ENCODE data around the gene SYTL2. TPM values are rescaled to one million over a fixed set of nuclear protein-coding genes. Genes with fewer than 3 reads are reported as not detected.
"Not testable (repeated sequence)": the region's sequence is repeated elsewhere in the genome, so short reads cannot be mapped to it uniquely, and the experiment has no call there.

SYTL2 gene, protein sequence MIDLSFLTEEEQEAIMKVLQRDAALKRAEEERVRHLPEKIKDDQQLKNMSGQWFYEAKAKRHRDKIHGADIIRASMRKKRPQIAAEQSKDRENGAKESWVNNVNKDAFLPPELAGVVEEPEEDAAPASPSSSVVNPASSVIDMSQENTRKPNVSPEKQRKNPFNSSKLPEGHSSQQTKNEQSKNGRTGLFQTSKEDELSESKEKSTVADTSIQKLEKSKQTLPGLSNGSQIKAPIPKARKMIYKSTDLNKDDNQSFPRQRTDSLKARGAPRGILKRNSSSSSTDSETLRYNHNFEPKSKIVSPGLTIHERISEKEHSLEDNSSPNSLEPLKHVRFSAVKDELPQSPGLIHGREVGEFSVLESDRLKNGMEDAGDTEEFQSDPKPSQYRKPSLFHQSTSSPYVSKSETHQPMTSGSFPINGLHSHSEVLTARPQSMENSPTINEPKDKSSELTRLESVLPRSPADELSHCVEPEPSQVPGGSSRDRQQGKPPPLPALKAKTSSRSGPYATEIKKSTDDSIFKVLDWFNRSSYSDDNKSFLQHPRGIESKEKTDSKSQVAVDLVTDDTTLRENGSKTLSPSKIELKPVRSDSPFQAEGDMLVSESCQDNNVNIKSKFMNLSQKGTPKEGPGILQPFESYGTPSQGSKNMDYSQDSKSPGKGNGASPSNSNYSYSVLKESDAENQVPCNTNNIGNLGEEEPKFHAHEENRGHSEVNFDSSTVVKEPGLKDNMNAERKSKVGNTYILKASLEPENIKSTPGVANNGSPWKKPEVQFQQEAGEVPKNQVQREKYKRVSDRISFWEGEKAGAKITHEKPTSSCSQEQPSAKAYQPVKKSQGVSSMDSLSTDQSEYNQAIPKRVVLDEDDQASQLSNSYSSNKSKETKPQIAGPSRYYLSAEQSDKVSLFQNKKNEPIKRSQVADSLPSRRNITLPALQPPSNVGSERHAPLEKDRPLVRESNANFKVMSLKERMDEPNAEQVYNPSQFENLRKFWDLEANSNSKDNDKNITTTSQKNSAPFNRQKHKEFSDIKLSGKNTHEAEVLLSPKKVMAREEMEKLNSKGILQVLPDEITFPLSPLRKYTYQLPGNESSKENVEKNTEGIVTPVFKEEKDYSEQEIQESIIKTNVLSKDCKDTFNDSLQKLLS (N-terminal part only)
- 73.6 TPM for polyA plus RNA-seq (2013, experiment 1 of 2; ENCODE audit: insufficient read length)
- 83.4 TPM for polyA plus RNA-seq (2013, experiment 2 of 2; ENCODE audit: insufficient read length)

DNA sequence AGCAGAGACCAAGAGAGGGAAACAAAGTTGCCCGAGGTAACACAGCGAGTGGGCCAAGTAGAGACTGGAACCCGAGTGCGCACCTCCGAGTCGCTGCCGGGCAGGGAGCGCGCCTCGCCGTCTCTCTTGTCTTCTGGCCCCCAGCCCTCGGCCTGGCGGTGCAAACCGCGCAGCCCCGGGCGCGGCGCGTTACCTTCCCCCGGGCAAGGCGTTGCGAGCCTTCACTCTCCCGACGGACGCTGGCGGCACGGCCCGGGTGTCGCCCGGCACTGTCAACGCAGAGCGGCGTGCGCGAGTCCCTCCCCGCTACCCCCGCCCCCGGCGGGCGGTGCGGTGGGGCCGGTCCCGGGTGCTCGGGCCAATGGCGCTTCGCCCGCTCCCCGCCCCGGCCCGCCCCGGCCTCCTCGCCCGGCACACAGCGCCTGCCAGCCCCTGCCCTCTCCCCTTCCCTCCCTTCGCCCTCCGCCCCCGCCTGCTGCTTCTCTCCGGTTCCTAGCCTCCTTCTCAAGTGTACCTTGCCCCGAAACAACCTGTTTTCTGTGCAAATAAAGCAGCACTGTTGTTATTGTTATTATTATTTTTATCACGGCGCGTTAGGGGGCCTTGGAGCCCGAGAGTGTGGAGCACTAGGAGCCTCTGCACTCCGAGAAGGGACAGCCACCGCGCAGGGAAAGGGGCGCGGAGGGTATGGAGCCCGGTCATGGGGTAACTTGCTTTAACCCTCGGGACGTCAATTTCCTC is at the start of gene SYTL2:
Gene SYTL2, minus strand, starts transcription at position 271 of the 741 bp plus-strand sequence. CDS start 53,416 bp downstream, outside the sequence.
- DNase-seq = peak; percentile 73

DNA sequence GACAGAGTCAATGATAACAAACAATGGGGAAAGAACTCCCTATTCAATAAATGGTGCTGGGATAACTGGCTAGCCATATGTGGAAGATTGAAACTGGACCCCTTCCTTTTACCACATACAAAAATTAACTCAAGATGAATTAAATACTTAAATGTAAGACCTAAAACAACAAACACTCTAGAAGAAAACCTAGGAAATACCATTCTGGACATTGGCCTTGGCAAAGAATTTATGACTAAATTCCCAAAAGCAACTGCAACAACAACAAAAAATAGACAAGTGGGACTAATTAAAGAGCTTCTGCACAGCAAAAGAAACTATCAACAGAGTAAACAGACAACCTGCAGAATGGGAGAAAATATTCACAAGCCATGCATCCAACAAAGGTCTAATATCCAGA is 48.6 kb upstream of the SYTL2 start:
- DNase-seq = not testable (repeated sequence)

DNA sequence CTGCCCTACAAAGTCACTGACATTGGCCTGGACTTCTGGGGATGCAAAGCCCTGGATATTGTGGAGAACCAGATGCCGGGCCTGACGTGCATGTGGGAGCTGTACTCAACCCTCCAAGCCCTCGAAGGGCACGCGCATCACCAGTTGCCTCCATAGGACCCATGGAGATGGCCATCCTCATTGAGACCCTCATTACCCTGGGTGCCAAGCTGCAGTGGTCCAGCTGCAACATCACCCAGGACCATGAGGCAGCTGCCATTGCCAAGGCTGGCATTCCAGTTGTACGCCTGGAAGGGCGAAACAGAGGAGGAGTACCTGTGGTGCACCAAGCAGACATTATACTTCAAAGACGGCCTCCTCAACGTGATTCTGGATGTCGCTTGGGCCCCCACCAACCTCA is 46.2 kb upstream of the SYTL2 start:
- DNase-seq = no peak

DNA sequence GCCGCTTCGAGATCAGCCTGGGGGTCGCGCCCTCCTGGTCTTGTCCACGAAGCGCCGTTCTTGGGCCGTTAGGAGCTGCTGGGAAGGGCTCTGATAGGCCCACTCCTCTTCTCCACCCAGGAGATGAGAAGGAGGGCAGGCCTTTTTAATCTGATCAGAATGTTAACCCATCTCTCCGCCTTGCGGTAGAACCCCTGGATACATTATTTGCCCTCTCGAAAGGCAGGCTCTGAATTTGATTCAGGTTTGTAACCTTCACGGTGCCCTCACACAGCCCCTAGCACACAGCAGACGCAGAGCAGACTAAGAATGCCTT is 44.4 kb upstream of the SYTL2 start, which contains the start of gene CCDC83:
Gene CCDC83, plus strand, starts transcription at position 43 of the 316 bp plus-strand sequence. CDS start 9,741 bp downstream, outside the sequence.
- DNase-seq = peak; percentile 12

DNA sequence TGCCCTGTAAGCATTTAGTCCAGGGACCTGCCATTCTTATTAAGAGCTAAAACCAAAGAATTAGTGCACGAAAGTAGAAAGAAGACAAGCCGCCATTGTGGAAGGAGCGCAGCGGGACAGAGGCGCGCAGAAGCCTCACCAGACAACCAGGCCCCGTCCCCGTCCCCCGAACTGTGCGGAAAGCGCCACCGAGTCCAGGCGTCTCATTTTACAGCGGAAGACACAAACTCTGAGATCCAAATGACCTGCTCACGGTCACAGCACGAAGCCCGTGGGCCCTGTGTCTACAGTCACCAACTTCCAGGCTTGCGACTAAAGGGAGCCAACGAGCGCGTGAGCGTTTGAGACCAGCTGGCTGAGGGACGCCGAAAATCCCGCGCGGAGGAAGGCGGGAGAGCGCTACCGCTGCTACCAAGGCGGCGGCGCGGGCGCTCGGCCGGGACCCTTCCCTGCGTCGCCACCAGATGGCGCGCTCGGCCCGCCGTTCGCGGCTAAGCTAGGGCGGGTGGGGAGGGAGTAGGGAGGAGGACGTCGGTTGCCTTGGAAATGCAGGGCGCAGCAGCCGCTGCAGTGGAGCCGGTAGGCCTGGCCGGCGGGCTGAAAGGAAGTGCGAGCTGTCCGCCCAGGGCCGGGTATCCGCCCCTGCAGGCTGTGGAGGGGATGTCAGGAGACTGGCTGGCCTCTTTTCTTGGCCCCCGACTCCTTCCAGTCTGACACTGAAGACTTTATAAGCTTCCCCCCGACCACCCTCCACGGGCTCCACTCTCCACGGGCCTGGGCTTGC is 43.8 kb upstream of the SYTL2 start:
- peak; percentile 94 for DNase-seq

DNA sequence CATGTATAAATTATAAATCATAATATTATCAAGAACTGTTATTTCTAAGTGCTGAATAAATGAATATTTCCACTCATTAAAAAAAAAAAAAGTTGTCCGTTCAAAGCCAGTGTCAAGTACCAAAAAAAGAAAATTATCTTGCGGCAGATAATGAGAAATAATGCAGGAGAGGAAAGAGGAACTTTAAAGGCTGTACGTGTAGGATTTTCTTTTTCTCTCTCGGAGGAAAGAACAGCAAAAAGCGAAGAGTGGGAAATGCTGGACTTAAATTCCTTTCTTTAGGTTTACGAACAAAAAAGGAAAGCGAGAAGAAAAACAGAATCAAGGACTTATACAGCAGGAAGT is 43.2 kb upstream of the SYTL2 start:
- no peak for DNase-seq

DNA sequence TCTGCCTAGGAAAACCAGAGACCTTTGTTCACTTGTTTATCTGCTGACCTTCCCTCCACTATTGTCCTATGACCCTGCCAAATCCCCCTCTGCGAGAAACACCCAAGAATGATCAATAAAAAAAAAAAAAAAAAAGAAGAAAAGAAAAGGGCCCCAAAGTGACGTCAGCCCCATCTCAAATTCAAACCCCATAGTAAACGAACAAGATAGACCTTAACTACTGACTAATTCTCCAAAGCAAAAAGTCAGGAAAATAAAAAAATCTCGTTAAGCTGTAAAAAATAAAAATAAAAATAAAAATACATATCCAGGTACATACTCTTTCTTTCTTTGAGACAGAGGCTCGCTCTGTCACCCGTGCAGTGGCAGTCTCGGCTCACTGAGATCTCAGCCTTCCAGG is 42.6 kb upstream of the SYTL2 start:
- not testable (repeated sequence) for DNase-seq

DNA sequence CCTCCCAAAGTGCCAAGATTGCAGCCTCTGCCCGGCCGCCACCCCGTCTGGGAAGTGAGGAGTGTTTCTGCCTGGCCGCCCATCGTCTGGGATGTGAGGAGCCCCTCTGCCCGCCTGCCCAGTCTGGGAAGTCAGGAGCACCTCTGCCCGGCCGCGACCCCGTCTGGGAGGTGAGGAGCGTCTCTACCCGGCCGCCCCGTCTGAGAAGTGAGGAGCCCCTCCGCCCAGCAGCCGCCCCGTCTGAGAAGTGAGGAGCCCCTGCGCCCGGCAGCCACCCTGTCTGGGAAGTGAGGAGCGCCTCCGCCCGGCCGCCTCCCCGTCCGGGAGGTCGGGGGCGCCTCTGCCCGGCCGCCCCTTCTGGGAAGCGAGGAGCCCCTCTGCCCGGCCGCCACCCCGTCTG is 41.8 kb upstream of the SYTL2 start:
- not testable (repeated sequence) for DNase-seq

DNA sequence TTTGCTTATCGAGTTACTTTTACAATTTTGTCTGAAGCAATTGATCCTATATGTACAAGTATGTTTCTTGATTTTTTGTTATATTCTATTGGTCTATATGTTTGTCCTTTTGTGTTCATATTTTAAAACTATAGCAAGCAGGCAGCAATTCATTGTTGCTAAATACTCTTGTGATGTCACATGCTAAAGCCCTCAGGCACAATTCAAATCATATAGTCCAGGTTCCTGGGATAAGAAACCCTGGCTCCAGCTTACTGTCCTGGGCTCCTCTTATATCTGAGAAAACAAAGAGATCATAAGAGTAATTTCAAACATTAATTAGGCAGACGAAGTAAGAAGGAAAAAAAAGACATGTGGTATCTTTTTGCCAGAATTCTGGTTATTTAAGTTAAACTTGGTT is 37.6 kb upstream of the SYTL2 start:
- DNase-seq = no peak

DNA sequence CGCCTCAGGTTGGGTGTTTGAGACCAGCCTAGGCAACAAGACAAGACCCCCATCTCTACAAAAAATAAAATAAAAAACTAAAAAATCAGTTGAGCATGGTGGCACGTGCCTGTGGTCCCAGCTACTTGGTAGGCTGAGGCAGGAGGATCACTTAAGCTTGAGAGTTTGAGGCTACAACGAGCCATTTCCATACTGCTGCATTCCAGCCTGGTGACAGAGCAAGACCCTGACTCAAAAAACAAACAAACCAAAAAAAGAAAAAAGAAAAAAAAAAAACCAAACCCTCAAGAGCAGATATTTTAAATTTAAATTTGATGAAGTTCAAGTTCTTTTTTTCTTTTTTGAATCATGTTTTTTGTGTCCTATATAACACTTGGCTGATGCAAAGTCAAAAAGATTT is 37.1 kb upstream of the SYTL2 start:
- DNase-seq = peak; percentile 46

DNA sequence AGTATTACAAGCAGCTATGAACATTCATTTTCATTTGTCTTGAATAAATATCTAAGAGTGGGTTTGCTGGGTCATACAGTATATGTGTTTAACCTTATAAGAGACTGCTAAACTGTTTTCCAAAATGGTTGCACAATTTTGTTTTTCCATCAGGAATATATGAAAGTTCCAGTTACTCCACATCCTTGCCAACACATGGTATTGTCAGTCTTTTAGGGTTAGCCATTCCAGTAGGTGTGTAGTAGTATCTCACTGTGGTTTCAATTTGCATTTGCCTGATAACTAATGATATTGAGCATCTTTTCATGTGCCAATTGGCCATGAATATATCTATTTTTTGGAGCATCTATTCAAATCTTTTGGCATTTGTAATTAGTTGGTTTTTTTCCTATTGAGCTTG is 36.5 kb upstream of the SYTL2 start:
- DNase-seq = no peak

DNA sequence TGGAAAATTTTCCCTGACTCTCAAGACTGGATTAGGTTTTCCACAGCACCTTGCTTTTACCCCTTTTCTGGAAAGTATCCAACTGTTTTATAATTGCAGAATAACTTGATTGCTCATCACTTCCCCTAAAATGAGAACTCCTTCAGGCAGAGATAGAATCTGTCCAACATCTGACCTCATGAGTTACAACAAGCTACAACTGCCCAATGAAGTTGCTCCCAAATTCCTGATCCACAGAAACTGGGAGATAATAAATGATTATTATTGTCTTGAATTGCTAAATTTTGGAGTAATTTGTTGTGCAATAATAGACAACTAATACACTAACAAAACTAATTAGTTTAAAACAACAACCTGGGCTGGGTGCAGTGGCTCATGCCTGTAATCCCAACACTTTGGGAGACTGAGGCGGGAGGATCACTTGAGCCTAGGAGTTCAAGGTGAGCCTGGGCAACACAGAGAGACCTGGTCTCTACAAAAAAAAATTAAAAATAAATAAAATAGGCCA is 34.2 kb upstream of the SYTL2 start:
- no peak for DNase-seq

DNA sequence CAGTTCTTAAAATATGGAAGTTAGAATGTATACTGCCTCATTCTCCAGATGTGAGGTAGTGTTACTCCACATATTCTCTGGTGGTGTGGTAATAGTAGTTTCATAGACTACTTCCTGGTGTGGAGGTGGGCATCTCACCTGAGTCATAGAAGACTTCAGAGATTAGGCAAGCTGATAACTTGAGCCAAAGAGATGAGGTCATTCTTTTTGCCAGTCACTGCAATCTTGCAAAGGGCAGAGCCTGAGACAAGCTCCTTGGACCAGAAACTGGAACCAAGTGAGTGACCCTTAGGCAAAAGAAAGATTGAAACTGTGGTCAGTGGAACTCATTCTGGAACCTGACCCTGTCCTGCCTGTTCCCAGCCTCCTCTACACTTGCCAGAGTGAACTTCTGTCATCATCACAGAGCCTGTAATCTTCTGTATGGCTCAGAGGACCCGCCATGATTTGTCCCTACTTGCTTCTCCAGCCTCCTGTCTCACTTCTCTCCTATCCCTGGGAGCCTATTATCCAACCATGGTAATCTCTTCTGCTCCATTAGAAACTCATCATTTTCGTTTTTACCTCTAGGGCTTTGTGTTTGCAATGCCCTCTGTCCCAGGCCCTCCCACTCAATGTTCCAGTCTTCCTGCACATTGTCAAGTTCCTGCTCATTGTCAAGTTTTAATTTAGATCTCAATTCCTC is 33.6 kb upstream of the SYTL2 start:
- no peak for DNase-seq

DNA sequence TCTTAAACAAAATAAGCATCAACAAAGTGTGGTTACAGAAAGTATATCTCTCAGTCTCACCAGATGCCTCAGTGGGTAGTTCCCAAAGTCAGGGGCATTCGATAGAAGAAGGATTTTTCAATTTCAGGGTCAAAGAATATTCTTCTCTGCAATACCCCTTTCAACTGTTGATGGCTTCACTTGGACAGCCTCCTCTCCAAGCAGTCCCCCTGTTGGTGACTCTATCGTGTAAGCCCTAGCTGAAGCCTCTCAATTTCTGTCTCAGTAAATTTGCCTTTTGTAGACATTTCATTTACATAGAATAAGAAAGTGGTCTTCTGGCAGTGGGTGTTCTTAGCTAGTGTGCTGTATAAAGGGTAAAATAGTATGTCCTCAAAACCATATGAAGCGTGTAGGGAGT is 33.0 kb upstream of the SYTL2 start:
- DNase-seq = no peak

DNA sequence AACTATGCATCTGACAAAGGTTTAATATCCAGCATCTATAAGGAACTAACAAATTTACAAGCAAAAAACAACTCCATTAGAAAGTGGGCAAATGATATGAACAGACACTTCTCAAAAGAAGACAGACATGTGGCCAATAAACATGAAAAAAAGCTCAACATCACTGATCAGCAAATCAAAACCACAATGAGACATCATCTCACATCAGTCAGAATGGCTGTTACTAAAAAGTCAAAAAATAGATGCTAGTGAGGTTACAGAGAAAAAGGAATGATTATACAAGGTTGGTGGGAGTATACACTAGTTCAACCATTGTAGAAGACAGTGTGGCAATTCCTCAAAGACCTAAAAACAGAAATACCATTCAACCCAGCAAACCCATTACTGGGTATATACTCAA is 30.0 kb upstream of the SYTL2 start:
- not testable (repeated sequence) for DNase-seq

DNA sequence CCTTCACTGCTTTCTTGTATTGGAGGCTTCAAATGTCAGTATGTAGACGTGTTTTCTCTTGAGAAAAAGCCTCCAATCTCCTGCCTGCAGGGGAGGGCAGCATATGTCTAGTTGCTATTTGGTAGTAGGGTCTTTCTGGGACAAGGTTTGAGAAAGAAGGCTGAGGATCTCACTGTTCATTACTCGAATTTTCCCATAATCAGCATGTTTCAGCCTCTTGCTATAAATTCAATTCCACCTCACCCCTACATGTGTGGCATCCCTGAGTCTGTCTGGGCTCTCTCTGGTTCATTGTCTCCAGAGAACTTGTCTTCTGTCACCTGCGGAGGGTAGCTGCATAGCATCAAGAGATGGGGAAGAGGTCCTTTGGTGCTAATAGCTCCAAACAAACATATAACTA is 24.8 kb upstream of the SYTL2 start:
- DNase-seq = no peak

DNA sequence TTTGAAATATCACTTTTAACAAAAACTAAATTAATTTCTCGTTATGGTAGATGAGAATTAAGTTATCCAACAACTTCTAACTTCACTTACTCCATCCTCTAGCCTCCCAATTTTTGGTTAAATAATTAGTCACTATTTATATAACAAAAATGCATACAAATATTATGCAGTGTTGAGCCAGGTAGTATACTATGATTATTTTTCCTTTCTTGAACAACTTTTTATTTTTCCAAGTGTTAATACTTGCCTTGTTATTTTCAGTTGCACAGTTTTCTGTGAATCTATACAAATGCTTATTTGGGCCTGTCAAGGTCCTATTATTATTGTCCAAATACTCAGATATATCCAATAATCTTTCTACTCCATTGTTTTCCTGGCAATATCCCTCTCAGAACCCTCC is 24.3 kb upstream of the SYTL2 start:
- no peak for DNase-seq

DNA sequence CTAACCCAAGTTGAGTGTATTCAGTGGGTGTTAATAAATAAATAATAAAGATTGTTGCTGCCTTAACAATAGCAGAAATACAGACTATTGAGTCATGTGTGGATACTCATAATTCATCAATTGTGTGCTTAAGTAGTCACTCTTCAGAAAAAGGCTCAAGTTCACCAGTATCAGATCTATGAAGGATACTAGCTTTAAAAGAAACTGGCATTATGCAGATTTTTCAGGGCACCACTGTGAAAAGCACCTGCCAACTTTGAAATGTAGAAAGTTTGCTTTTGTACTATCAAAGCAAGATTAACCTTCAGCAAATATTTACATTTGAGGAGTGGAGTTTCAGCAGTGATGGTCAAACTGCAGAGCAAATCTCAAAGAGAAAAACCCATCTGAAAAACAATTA is 20.1 kb upstream of the SYTL2 start:
- no peak for DNase-seq

DNA sequence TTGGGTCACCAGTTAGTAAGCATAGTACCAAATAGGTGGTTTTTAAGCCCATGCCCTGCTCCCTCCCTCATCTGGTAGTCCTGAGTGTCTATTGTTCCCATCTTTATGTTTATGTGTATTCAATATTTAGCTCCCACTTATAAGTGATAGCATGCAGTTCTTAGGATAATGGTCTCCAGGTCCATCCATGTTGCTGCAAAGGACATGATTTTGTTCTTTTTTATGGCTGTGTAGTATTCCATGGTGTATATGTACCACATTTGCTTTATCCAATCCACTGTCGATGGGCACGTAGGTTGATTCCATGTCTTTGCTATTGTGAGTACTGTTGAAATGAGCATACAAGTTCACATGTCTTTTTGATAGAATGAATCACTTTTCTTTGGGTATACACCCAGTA is 18.2 kb upstream of the SYTL2 start:
- no peak for DNase-seq

DNA sequence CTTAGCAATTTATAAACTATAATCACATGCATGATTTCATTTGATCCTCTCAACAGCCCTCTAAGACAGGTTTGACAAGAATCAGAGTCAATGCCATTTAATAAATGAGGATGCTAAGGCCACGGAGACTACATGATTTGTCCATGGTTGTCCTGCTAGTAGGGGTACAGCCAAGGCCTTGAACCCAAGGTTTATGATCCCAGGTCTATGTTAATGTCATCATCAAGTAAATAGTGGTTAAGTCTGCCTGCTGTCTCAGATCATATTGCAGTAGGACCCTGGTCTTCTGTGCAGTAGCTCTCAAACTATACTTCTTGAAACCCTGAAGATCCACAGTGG is 17.7 kb upstream of the SYTL2 start:
- no peak for DNase-seq

Data from fibroblast of skin of scalp (primary cell).